Fibroblast of lung (primary cell): ENCODE results near the gene SGIP1. TPM values are rescaled to one million over a fixed set of nuclear protein-coding genes. Genes with fewer than 3 reads are reported as not detected.

Experiments
- DNase-seq, 2 donors: peaks; one replicate each; pipeline versions ENCODE4 v3.0.0 to v3.0.0-alpha.2; 2010; ENCODE audit warnings: low read depth in 2 of 2
- H2AFZ ChIP-seq: 2 replicates; pipeline ENCODE4 v1.5.1; 2012; ENCODE audit warnings: low read length, control low read depth, inconsistent platforms
- H3K27ac ChIP-seq: 2 replicates; pipeline ENCODE4 v1.5.1; 2011; ENCODE audit warnings: low read length, control low read depth; ENCODE audit not compliant: insufficient read depth
- H3K27me3 ChIP-seq: 2 replicates; pipeline ENCODE4 v1.5.1; 2011; ENCODE audit warnings: mild to moderate bottlenecking, low read length; ENCODE audit not compliant: control insufficient read depth, insufficient read depth
- H3K36me3 ChIP-seq: 2 replicates; pipeline ENCODE4 v1.5.1; 2011; ENCODE audit warnings: low read length; ENCODE audit not compliant: control insufficient read depth, insufficient read depth
- H3K4me1 ChIP-seq: 2 replicates; pipeline ENCODE4 v1.5.1; 2011; ENCODE audit warnings: low read length; ENCODE audit not compliant: control insufficient read depth, insufficient read depth; ENCODE audit errors: extremely low read depth
- H3K4me2 ChIP-seq: 2 replicates; pipeline ENCODE4 v1.5.1; 2011; ENCODE audit warnings: low read length, control low read depth; ENCODE audit not compliant: insufficient read depth; ENCODE audit errors: extremely low read depth
- H3K4me3 ChIP-seq, 4 experiments: fragments of 200-600 bp in 1 of 4; sonication (generic) in 1 of 4; replicated peaks in 1 of 4; 2 replicates each; pipeline ENCODE4 v1.5.1; 2011 to 2016; ENCODE audit warnings: low read length in 4 of 4, low read depth in 3 of 4, mild to moderate bottlenecking in 3 of 4, control low read depth in 2 of 4, inconsistent platforms in 1 of 4, mixed read lengths in 1 of 4; ENCODE audit not compliant: insufficient read depth in 1 of 4; ENCODE audit errors: control extremely low read depth in 1 of 4
- H3K79me2 ChIP-seq: 2 replicates; pipeline ENCODE4 v1.5.1; 2012; ENCODE audit warnings: mild to moderate bottlenecking, low read length, inconsistent platforms; ENCODE audit not compliant: control insufficient read depth, insufficient read depth
- H3K9ac ChIP-seq: 2 replicates; pipeline ENCODE4 v1.5.1; 2011; ENCODE audit warnings: mild to moderate bottlenecking, low read length, control low read depth; ENCODE audit not compliant: insufficient read depth
- H3K9me3 ChIP-seq: 2 replicates; pipeline ENCODE4 v1.5.1; 2012; ENCODE audit warnings: low read depth, low read length; ENCODE audit not compliant: control insufficient read depth, insufficient read depth
- H4K20me1 ChIP-seq: 2 replicates; pipeline ENCODE4 v1.5.1; 2011; ENCODE audit warnings: low read length; ENCODE audit not compliant: control insufficient read depth, insufficient read depth; ENCODE audit errors: extremely low read depth
- CTCF ChIP-seq, 2 donors: IDR thresholded peaks in 1 of 2; conservative IDR thresholded peaks in 1 of 2; 1 replicate in 1 of 2; 2 replicates in 1 of 2; pipeline ENCODE4 v1.5.1; 2011 to 2012; ENCODE audit warnings: low read length in 2 of 2, control low read depth in 1 of 2, inconsistent platforms in 1 of 2, low read depth in 1 of 2, mild to moderate bottlenecking in 1 of 2
- EZH2 ChIP-seq: IDR thresholded peaks from 2 replicates; pipeline ENCODE4 v1.5.1; 2012; ENCODE audit warnings: low read length, control low read depth, mild to moderate bottlenecking; ENCODE audit errors: missing control alignments
- polyA plus RNA-seq, 2 donors: library from polyadenylated mRNA; depleted of rRNA in 1 of 2; stranded (reverse) in 1 of 2; unstranded in 1 of 2; fragments of >200 nt; gene quantifications; 2 replicates each; pipeline ENCODE4 v1.2.1, GENCODE V29; 2011 to 2012; ENCODE audit warnings: missing spikeins in 1 of 2
- total RNA-seq: library from RNA; depleted of rRNA; stranded (reverse); fragments of >200 nt; gene quantifications from 2 replicates; pipeline ENCODE4 v1.2.1, GENCODE V29; 2014

The SGIP1 gene
- total and polyA plus RNA-seq, 2 donors (not counting 1 experiment from before 2014, with no cell fraction given), result 37.8 to 77.6 TPM

GRCh38 chr1:66563094-66563800 is 29.3 kb downstream of the SGIP1 start:
- Histone ChIP-seq H2AFZ (no peak overlapping the region), H4K20me1 (no peaks in the 10 kb centered on the region), H3K4me2 (peak overlapping the region; percentile 67), H3K4me1 (peaks cover 19% of the 10 kb centered on the region), H3K36me3 (no peaks in the 10 kb centered on the region), H3K9ac (peak overlapping the region; percentile 59), H3K27me3 (no peaks in the 10 kb centered on the region), H3K9me3 (no peaks in the 10 kb centered on the region), H3K79me2 (peaks cover 51% of the 10 kb centered on the region), H3K4me3 (peak overlapping the region; percentile 31 to 50 (median 41)), H3K27ac (peak overlapping the region; percentile 97)
- DNase-seq, result peak; percentile 90 to 91
- TF ChIP-seq CTCF (conservative IDR thresholded peaks at IDR 0.05 in 1 of 2, IDR thresholded peaks at IDR 0.05 in 1 of 2; ENCODE audit: low read depth in 1 of 2, low read length in 2 of 2), result no peak
- no peak for TF ChIP-seq EZH2

- no peaks in the 10 kb centered on the region for H4K20me1 ChIP-seq
- no peaks in the 10 kb centered on the region for H3K27me3 ChIP-seq
- H3K4me2 ChIP-seq, result peak overlapping the region; percentile 67
- H3K36me3 ChIP-seq, result no peaks in the 10 kb centered on the region
- no peak overlapping the region for H2AFZ ChIP-seq
- H3K9me3 ChIP-seq, result no peaks in the 10 kb centered on the region
- H3K79me2 ChIP-seq, result peaks cover 52% of the 10 kb centered on the region
- H3K9ac ChIP-seq, result peak overlapping the region; percentile 54
- DNase-seq, result peak; percentile 98
- TF ChIP-seq EZH2 (no peak), CTCF (conservative IDR thresholded peaks at IDR 0.05 in 1 of 2, IDR thresholded peaks at IDR 0.05 in 1 of 2; ENCODE audit: low read depth in 1 of 2, low read length in 2 of 2) (no peak)
- H3K4me3 ChIP-seq, result peak overlapping the region in 3 of 4 experiments; percentile 7 to 50 (median 46)
- peaks cover 19% of the 10 kb centered on the region for H3K4me1 ChIP-seq
- peak overlapping the region; percentile 97 for H3K27ac ChIP-seq
Observed at GRCh38 chr1:66563941-66564630, 30.1 kb downstream of the SGIP1 start.

GRCh38 chr1:66570196-66570595 is 36.2 kb downstream of the SGIP1 start:
- DNase-seq, result peak in 1 of 2 donors; percentile 38
- no peaks in the 10 kb centered on the region for H3K27me3 ChIP-seq
- no peaks in the 10 kb centered on the region for H3K36me3 ChIP-seq
- TF ChIP-seq CTCF (conservative IDR thresholded peaks at IDR 0.05 in 1 of 2, IDR thresholded peaks at IDR 0.05 in 1 of 2; ENCODE audit: low read depth in 1 of 2, low read length in 2 of 2) (no peak), EZH2 (no peak)
- H3K4me3 ChIP-seq, result no peak overlapping the region
- no peaks in the 10 kb centered on the region for H3K9me3 ChIP-seq
- H3K4me2 ChIP-seq, result no peak overlapping the region
- no peak overlapping the region for H3K9ac ChIP-seq
- H4K20me1 ChIP-seq, result no peaks in the 10 kb centered on the region
- no peak overlapping the region for H3K27ac ChIP-seq
- peaks cover 8% of the 10 kb centered on the region for H3K4me1 ChIP-seq
- peaks cover 53% of the 10 kb centered on the region for H3K79me2 ChIP-seq
- no peak overlapping the region for H2AFZ ChIP-seq
